ENCODE results near the gene ABHD2. TPM values are rescaled to one million over a fixed set of nuclear protein-coding genes. Genes with fewer than 3 reads are reported as not detected.

The ABHD2 gene
- polyA plus RNA-seq, 3 donors: 30.8 to 67.1 (median 37.3) TPM

GRCh38 chr15:89054873-89055272 is 33.4 kb upstream of the ABHD2 start:
- no peak overlapping the region for H3K4me3 Mint-ChIP-seq
- Histone ChIP-seq H3K4me1 (ENCODE audit: control insufficient read depth in 1 of 2, insufficient read depth in 2 of 2, low read length in 2 of 2) (peaks cover 0 to 5% of the 10 kb centered on the region in 2 donors), H3K9ac (ENCODE audit: insufficient read depth, low read length, poor library complexity, severe bottlenecking) (no peak overlapping the region), H3K27ac (ENCODE audit: low read depth in 1 of 2, low read length in 2 of 2) (no peak overlapping the region), H3K4me2 (replicated peaks; ENCODE audit: extremely low read depth, low read length, poor library complexity, severe bottlenecking) (no peak overlapping the region), H4K20me1 (ENCODE audit: insufficient read depth, low read length) (no peaks in the 10 kb centered on the region), H3K36me3 (replicated peaks in 1 of 2; ENCODE audit: control insufficient read depth in 1 of 2, insufficient read depth in 2 of 2, low read length in 2 of 2) (no peaks in the 10 kb centered on the region), H3K27me3 (ENCODE audit: control insufficient read depth in 2 of 2, insufficient read depth in 2 of 2, low read length in 2 of 2) (no peaks in the 10 kb centered on the region), H2AFZ (ENCODE audit: insufficient read depth, low read depth, low read length, poor library complexity, severe bottlenecking) (no peak overlapping the region), H3K9me3 (replicated peaks in 1 of 2; ENCODE audit: control insufficient read depth in 1 of 2, insufficient read depth in 1 of 2, low read length in 2 of 2) (no peaks in the 10 kb centered on the region), H3K4me3 (replicated peaks in 1 of 3; ENCODE audit: low read depth in 2 of 3, low read length in 3 of 3) (no peak overlapping the region), H3K79me2 (ENCODE audit: insufficient read depth, low read length) (no peaks in the 10 kb centered on the region)
- no peak for DNase-seq
- intact Hi-C loops (cut with micrococcal nuclease): loop anchor here in 1 of 2 donors (5.0 kb wide), 1 partner anchor 37 kb away; no protein-coding TSS in a partner anchor
- no peaks in the 10 kb centered on the region for H3K9me3 Mint-ChIP-seq
- H3K36me3 Mint-ChIP-seq: no peaks in the 10 kb centered on the region
- WGBS (ENCODE audit: insufficient coverage): 98% methylated on average over 5 of the region's 6 CpGs
- no peak for TF ChIP-seq CTCF (IDR thresholded peaks at IDR 0.05)
- H3K27ac Mint-ChIP-seq: no peak overlapping the region
- H3K27me3 Mint-ChIP-seq (ENCODE audit: low read depth in 3 of 3): peaks cover 0 to 3% (median 3%) of the 10 kb centered on the region in 3 donors
- H3K4me1 Mint-ChIP-seq: peaks cover 8% of the 10 kb centered on the region

GRCh38 chr15:89057506-89058133 is 30.6 kb upstream of the ABHD2 start:
- H3K4me3 ChIP-seq (replicated peaks in 1 of 3; ENCODE audit: low read depth in 2 of 3, low read length in 3 of 3): no peak overlapping the region
- no peak overlapping the region for H3K4me2 ChIP-seq (replicated peaks; ENCODE audit: extremely low read depth, low read length, poor library complexity, severe bottlenecking)
- peak overlapping the region in 3 of 7 donors; percentile 13 to 40 (median 25) for H3K27ac Mint-ChIP-seq
- no peaks in the 10 kb centered on the region for H4K20me1 ChIP-seq (ENCODE audit: insufficient read depth, low read length)
- 62% methylated on average over 6 of the region's 13 CpGs for WGBS (ENCODE audit: insufficient coverage)
- H3K27ac ChIP-seq (ENCODE audit: low read depth in 1 of 2, low read length in 2 of 2): no peak overlapping the region
- H3K27me3 Mint-ChIP-seq (ENCODE audit: low read depth in 3 of 3): peaks cover 0 to 4% (median 0%) of the 10 kb centered on the region in 3 donors
- peaks cover 0 to 5% of the 10 kb centered on the region in 2 donors for H3K4me1 ChIP-seq (ENCODE audit: control insufficient read depth in 1 of 2, insufficient read depth in 2 of 2, low read length in 2 of 2)
- peak; percentile 69 to 79 (median 74) for DNase-seq
- H3K79me2 ChIP-seq (ENCODE audit: insufficient read depth, low read length): no peaks in the 10 kb centered on the region
- H3K27me3 ChIP-seq (ENCODE audit: control insufficient read depth in 2 of 2, insufficient read depth in 2 of 2, low read length in 2 of 2): no peaks in the 10 kb centered on the region
- no peaks in the 10 kb centered on the region for H3K36me3 Mint-ChIP-seq
- H3K36me3 ChIP-seq (replicated peaks in 1 of 2; ENCODE audit: control insufficient read depth in 1 of 2, insufficient read depth in 2 of 2, low read length in 2 of 2): no peaks in the 10 kb centered on the region
- TF ChIP-seq CTCF (IDR thresholded peaks at IDR 0.05): peak; percentile 99
- no peak overlapping the region for H2AFZ ChIP-seq (ENCODE audit: insufficient read depth, low read depth, low read length, poor library complexity, severe bottlenecking)
- intact Hi-C loops (cut with micrococcal nuclease): loop anchor here (1.0 to 5.0 kb wide), 3 partner anchors 35 to 120 kb away; no protein-coding TSS in a partner anchor
- H3K9ac ChIP-seq (ENCODE audit: insufficient read depth, low read length, poor library complexity, severe bottlenecking): no peak overlapping the region
- H3K9me3 Mint-ChIP-seq: no peaks in the 10 kb centered on the region
- H3K9me3 ChIP-seq (replicated peaks in 1 of 2; ENCODE audit: control insufficient read depth in 1 of 2, insufficient read depth in 1 of 2, low read length in 2 of 2): no peaks in the 10 kb centered on the region
- no peak overlapping the region for H3K4me3 Mint-ChIP-seq
- peaks cover 6% of the 10 kb centered on the region for H3K4me1 Mint-ChIP-seq
